Uterus (tissue), 4 donors: ENCODE data around the gene MT1M. TPM values are rescaled to one million over a fixed set of nuclear protein-coding genes. Genes with fewer than 3 reads are reported as not detected.
"Not testable (repeated sequence)": the region's sequence is repeated elsewhere in the genome, so short reads cannot be mapped to it uniquely, and the experiment has no call there.

Experiments used
- DNase-seq, 2 donors: peaks; one replicate each; pipeline ENCODE4 v3.0.0-alpha.2; 2019 to 2020
- H3K27ac ChIP-seq, 2 donors: fragments of 200-600 bp; sonication (generic); 1 replicate in 1 of 2; 2 replicates in 1 of 2; pipeline ENCODE4 v1.5.1; 2016 to 2018
- H3K27me3 ChIP-seq, 2 donors: fragments of 200-600 bp; sonication (generic); one replicate each; pipeline ENCODE4 v1.5.1; 2018 to 2019; ENCODE audit warnings: control low read depth in 1 of 2
- H3K36me3 ChIP-seq, 2 donors: fragments of 200-600 bp; sonication (generic); one replicate each; pipeline ENCODE4 v1.5.1; 2019; ENCODE audit warnings: control low read depth in 1 of 2
- H3K4me1 ChIP-seq, 2 donors: fragments of 200-600 bp; sonication (generic); one replicate each; pipeline ENCODE4 v1.5.1; 2018 to 2019; ENCODE audit warnings: control low read depth in 1 of 2
- H3K4me3 ChIP-seq, 2 donors: fragments of 200-600 bp; sonication (generic); 1 replicate in 1 of 2; 2 replicates in 1 of 2; pipeline ENCODE4 v1.5.1; 2018 to 2019; ENCODE audit warnings: mild to moderate bottlenecking in 1 of 2
- H3K9me3 ChIP-seq, 2 donors: fragments of 200-600 bp; sonication (generic); one replicate each; pipeline ENCODE4 v1.5.1; 2019; ENCODE audit warnings: control low read depth in 1 of 2
- CTCF ChIP-seq, 4 experiments: fragments of 200-600 bp in 2 of 4; fragments of 450-650 bp in 2 of 4; sonication (generic) in 2 of 4; IDR thresholded peaks; one replicate each; pipeline ENCODE4 v1.5.1; 2016 to 2019; ENCODE audit warnings: antibody characterized with exemption in 4 of 4, mild to moderate bottlenecking in 2 of 4, moderate library complexity in 1 of 4
- POLR2A ChIP-seq, 2 donors: fragments of 450-650 bp; IDR thresholded peaks; one replicate each; pipeline ENCODE4 v1.6.1; 2016; ENCODE audit warnings: antibody characterized with exemption in 2 of 2, mild to moderate bottlenecking in 1 of 2, moderate library complexity in 1 of 2
- intact Hi-C: fragments of 100-400 bp; cut with DNase I; formaldehyde crosslinking; loops from one replicate; pipeline ENCODE4 v1.15.1; 2023; ENCODE audit warnings: low total_unique reads
- total RNA-seq, 4 donors: library from RNA; depleted of rRNA in 3 of 4; stranded (reverse); fragments of >200 nt in 3 of 4; gene quantifications; one replicate each; pipeline versions ENCODE4 v1.1.0 to v1.2.4, GENCODE V29; 2014 to 2023
- donor health status: DM: yes; HTN: yes; CAD: no.

Gene MT1M
- total RNA-seq, 4 donors from 2014 or later, result 6.2 to 16.6 TPM; not detected in 2

GRCh38 chr16:56662357-56663354, 30.2 kb downstream of the MT1M start:
- Histone ChIP-seq H3K27ac (no peak overlapping the region), H3K9me3 (no peaks in the 10 kb centered on the region), H3K36me3 (no peaks in the 10 kb centered on the region), H3K4me1 (peaks cover 0 to 8% of the 10 kb centered on the region in 2 donors), H3K4me3 (no peak overlapping the region), H3K27me3 (peaks cover 0 to 19% of the 10 kb centered on the region in 2 donors)
- no peak for DNase-seq
- intact Hi-C loops, result no loop called here
- TF ChIP-seq CTCF (IDR thresholded peaks at IDR 0.05) (no peak), POLR2A (IDR thresholded peaks at IDR 0.05) (no peak)

- intact Hi-C loops, result no loop called here
- Histone ChIP-seq H3K36me3 (no peaks in the 10 kb centered on the region), H3K9me3 (no peaks in the 10 kb centered on the region), H3K4me3 (no peak overlapping the region), H3K27ac (no peak overlapping the region), H3K4me1 (peaks cover 0 to 4% of the 10 kb centered on the region in 2 donors), H3K27me3 (peaks cover 0 to 12% of the 10 kb centered on the region in 2 donors)
- TF ChIP-seq POLR2A (IDR thresholded peaks at IDR 0.05), result no peak
- TF ChIP-seq CTCF (IDR thresholded peaks at IDR 0.05), result no peak
- no peak for DNase-seq
These were observed 32.0 kb downstream of the MT1M start for GRCh38 chr16:56664506-56664905.

GRCh38 chr16:56665286-56666261, 33.1 kb downstream of the MT1M start:
- intact Hi-C loops, H3K4me3 ChIP-seq: not testable (repeated sequence)
- H3K27me3 ChIP-seq, result peaks cover 0 to 14% of the 10 kb centered on the region in 2 donors

GRCh38 chr16:56667581-56668571, 35.4 kb downstream of the MT1M start, which contains the start of gene MT1G:
Gene MT1G, minus strand, starts transcription at chr16:56668065. Its CDS starts 72 bp downstream, at chr16:56667993.
- no peak for DNase-seq
- H3K27me3 ChIP-seq, result peaks cover 0 to 11% of the 10 kb centered on the region in 2 donors
- intact Hi-C loops, result no loop called here
- TF ChIP-seq POLR2A (IDR thresholded peaks at IDR 0.05) (no peak), CTCF (IDR thresholded peaks at IDR 0.05) (no peak)
- peaks cover 0 to 2% of the 10 kb centered on the region in 2 donors for H3K4me1 ChIP-seq
- H3K4me3 ChIP-seq, result no peak within 1 kb of the TSS
- H3K9me3 ChIP-seq, result no peaks in the 10 kb centered on the region
- H3K36me3 ChIP-seq, result no peaks in the 10 kb centered on the region
- H3K27ac ChIP-seq, result no peak within 1 kb of the TSS

More at GRCh38 chr16:56665286-56666261, 33.1 kb downstream of the MT1M start:
- DNase-seq, H3K27ac ChIP-seq, H3K36me3 ChIP-seq, H3K9me3 ChIP-seq, H3K4me1 ChIP-seq: not testable (repeated sequence)
